GM19467 (cell line): Measurements from ENCODE around the gene GLP1R.
"Not testable (repeated sequence)": the region's sequence is repeated elsewhere in the genome, so short reads cannot be mapped to it uniquely, and the experiment has no call there.

Experiments used
- ATAC-seq: cut with Tn5 transposase; IDR thresholded peaks from one replicate; pipeline ENCODE4 v1.9.1; 2021; ENCODE audit warnings: mild to moderate bottlenecking, moderate library complexity; ENCODE audit not compliant: unreplicated experiment

The GLP1R gene

GRCh38 chr6:39118921-39119320 lies 70.3 kb downstream of the GLP1R start:
- no peak for ATAC-seq

- no peak for ATAC-seq
Measured at GRCh38 chr6:39124114-39124513, 75.5 kb downstream of the GLP1R start.

GRCh38 chr6:39128106-39128505 lies 79.5 kb downstream of the GLP1R start:
- no peak for ATAC-seq

- no peak for ATAC-seq
Measured at GRCh38 chr6:39128832-39129231, 80.3 kb downstream of the GLP1R start.

- no peak for ATAC-seq
Measured at GRCh38 chr6:39130691-39131090, 82.1 kb downstream of the GLP1R start.

- not testable (repeated sequence) for ATAC-seq
Measured at GRCh38 chr6:39134761-39135160, 86.2 kb downstream of the GLP1R start.

- ATAC-seq = not testable (repeated sequence)
Measured at GRCh38 chr6:39136207-39136606, 87.6 kb downstream of the GLP1R start.

- ATAC-seq = no peak
Measured at GRCh38 chr6:39137245-39137644, 88.7 kb downstream of the GLP1R start.
